Lower leg skin (tissue), 3 donors: ENCODE measurements around the gene OVCH1.

Source experiments
- POLR2A ChIP-seq, 2 donors: fragments of 450-650 bp; IDR thresholded peaks; one replicate each; pipeline ENCODE4 v1.6.1; 2016 to 2017; ENCODE audit warnings: antibody characterized with exemption in 2 of 2, mild to moderate bottlenecking in 1 of 2, moderate library complexity in 1 of 2
- TF ChIP-seq, protein P1 (sequence below), 3 donors: fragments of 450-650 bp; IDR thresholded peaks; one replicate each; pipeline ENCODE4 v1.5.1; 2016; ENCODE audit warnings: antibody characterized with exemption in 3 of 3, mild to moderate bottlenecking in 3 of 3, moderate library complexity in 2 of 3

GRCh38 chr12:29530436-29530835 is 33.0 kb upstream of the OVCH1 start:
- TF ChIP-seq, protein P1, sequence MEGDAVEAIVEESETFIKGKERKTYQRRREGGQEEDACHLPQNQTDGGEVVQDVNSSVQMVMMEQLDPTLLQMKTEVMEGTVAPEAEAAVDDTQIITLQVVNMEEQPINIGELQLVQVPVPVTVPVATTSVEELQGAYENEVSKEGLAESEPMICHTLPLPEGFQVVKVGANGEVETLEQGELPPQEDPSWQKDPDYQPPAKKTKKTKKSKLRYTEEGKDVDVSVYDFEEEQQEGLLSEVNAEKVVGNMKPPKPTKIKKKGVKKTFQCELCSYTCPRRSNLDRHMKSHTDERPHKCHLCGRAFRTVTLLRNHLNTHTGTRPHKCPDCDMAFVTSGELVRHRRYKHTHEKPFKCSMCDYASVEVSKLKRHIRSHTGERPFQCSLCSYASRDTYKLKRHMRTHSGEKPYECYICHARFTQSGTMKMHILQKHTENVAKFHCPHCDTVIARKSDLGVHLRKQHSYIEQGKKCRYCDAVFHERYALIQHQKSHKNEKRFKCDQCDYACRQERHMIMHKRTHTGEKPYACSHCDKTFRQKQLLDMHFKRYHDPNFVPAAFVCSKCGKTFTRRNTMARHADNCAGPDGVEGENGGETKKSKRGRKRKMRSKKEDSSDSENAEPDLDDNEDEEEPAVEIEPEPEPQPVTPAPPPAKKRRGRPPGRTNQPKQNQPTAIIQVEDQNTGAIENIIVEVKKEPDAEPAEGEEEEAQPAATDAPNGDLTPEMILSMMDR (IDR thresholded peaks at IDR 0.05), result no peak
- TF ChIP-seq POLR2A (IDR thresholded peaks at IDR 0.05), result no peak
